CD1c-positive myeloid dendritic cell (primary cell): ENCODE data around the gene CSRP1.
A peak's percentile ranks its signal among the peaks of the same experiment; 100 is the strongest.
"Not testable (repeated sequence)": the region's sequence is repeated elsewhere in the genome, so short reads cannot be mapped to it uniquely, and the experiment has no call there.

Experiments
- DNase-seq: peaks from one replicate; pipeline ENCODE4 v3.0.0-alpha.2; 2016; ENCODE audit errors: extremely low spot score

The CSRP1 gene

DNA sequence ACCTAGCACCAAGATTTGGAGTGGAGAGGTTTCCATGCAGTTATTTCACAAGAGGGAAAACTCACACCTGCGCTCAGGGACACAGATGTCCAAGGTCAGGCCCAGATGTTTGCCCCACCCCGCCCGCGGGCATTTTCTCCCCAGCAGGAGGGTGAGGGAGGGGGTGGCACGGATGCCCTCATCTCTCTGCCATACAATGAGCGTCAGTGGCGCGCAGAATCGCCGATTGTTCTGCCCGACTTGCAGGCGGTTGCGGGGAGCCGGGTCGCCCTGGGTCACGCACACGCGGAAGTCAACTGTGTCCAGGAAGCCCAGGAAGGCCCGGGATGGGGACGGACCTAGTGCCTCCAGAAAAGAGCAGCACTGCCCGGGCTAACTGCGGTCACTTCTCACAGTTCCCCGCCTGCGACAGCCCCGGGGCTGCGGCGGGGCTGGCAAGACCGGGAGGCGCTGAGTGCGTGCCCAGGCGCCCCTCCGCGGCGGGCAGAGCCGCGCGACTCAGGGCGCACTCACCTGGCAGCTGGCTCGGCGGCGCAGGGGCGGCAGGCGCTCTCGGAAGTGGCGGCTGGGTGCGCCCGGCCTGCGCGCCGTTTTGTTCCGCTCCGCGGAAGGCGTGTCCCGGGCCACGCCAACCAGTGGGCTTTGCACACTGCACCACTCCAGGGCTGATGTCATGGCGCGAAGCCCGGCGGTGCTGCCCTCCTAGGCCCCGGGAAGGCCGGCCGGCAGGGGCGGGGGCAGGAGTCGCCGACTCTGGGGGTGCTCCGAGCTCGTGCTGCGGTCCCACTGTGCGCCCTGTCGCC lies at the start of gene CSRP1:
Gene CSRP1, minus strand, starts transcription at position 567 of the 803 bp plus-strand sequence. CDS start 10,820 bp downstream, outside the sequence.
- peak; percentile 91 for DNase-seq

DNA sequence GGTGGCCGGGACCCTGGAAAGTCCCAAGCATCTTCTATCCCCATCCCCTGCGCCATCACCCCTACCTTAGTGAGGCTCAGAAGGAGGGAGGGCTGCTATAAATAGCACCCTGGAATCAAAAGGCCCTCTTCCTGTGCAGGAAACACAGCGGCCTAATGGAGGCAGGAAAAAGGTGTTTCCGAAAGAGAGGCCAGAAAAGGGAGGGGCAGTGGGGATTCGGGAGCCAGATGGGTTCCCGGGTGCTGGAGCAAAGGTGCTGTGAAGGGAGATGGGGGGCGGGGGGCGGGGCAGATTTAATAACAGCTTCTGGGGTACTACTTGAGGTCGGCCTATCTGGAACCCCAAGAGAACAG lies 48.6 kb upstream of the CSRP1 start:
- DNase-seq, result no peak

- no peak for DNase-seq
These were observed 48.1 kb upstream of the CSRP1 start for GRCh38 chr1:201554789-201555592.

- no peak for DNase-seq
These were observed 47.3 kb upstream of the CSRP1 start for GRCh38 chr1:201554190-201554600.

DNA sequence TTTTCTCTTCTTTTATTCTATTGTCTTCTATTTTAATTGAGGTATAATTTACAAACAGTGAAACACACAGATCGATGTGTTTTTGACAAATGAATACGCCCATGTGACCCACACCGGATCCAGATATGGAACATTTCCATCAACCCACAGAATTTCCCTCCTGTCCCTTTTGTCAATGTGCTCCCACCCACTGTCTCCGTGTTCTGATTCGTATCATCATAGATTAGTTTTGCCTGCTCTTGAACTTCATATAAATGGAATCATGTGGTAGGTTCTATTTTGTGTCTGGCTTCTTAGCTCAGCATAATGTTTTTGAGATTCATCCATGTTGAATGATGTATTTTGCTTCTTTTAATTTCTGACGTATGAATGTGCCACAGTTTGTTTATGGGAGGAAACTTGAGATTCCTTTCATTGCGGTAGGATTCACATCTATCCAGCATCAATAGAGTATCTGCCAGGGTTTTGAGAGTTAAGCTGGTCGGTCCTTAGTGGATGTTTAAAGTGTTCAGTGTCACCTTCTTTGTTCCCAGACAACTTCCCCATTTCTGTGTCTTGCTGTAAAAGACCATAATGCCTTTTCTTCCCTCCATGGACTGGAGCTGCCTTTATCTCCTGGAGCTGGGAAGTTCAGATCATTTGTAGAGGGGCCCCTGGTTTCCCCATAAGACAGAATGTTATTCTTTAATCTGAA lies 46.7 kb upstream of the CSRP1 start:
- peak; percentile 33 for DNase-seq

DNA sequence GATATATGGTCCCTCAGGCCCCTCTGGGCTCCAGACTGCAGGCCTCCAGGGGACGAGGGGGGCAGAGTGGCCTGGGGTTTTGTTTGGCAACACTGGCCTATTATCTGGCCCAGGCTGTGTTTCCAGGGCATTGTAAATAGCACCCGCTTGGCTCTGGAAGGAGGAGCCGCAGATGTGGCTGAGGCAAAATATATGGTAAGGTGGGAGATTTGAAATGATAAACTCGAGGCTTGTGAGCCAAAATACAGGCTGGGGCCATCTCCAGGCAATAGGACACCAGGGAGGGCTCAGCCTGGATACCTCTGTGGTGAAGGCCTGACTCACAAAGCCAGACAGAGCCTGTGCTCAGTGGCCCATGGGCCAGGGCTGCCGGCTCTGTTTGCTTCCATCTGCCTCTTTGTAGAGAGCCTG lies 46.0 kb upstream of the CSRP1 start:
- DNase-seq, result no peak

GRCh38 chr1:201551877-201552731 lies 45.2 kb upstream of the CSRP1 start:
- peak; percentile 89 for DNase-seq

DNA sequence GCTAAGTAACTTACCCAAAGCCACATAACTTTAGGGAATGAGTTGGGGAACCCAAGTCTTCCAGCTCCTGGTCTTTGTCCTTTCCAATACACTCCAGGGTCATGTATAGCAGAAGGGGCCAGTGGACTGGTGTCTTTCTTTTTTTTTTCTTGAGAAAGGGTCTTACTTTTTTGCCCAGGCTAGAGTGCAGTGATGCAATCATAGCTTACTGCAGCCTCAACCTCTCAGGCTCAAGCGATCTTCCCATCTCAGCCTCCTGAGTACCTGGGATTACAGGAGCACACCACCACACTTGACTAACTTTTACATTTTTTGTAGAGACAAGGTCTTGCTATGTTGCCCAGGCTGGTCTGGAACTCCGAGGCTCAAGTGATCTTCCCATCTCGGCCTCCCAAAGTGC lies 44.2 kb upstream of the CSRP1 start:
- no peak for DNase-seq

- DNase-seq, result not testable (repeated sequence)
These were observed 42.6 kb upstream of the CSRP1 start for GRCh38 chr1:201549522-201549921.

DNA sequence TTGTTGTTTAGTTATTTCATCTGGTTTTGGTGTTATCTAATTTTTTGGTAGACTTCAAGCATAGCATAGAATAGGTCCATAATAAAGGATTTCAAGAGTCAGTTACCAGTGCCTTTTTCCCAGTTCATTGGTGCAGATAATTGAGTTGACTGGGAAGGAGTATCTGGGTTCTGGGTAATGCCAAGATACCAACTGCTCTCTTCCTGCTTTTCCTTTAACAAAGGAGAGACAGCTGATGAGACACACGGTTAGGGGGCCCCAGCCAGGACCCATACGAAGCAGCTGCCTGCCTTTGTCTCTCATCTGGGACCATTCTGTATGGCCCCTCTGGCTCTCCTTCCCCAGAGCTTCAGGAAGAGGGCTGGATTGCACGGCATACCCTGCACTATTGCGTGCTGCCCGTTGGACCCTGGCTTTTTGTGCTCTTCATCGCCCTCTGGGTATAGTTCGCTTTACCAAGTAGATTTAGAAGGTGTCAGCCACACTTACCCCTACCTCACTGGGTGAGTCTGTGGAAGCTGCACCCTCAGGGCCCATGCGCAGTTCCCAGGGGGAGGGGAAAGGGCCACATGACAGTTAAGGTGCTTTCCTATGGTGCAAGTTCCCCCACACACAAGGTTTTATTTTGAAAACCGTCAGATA lies 39.0 kb upstream of the CSRP1 start:
- DNase-seq, result no peak

GRCh38 chr1:201544710-201545109 lies 37.8 kb upstream of the CSRP1 start:
- DNase-seq, result no peak

DNA sequence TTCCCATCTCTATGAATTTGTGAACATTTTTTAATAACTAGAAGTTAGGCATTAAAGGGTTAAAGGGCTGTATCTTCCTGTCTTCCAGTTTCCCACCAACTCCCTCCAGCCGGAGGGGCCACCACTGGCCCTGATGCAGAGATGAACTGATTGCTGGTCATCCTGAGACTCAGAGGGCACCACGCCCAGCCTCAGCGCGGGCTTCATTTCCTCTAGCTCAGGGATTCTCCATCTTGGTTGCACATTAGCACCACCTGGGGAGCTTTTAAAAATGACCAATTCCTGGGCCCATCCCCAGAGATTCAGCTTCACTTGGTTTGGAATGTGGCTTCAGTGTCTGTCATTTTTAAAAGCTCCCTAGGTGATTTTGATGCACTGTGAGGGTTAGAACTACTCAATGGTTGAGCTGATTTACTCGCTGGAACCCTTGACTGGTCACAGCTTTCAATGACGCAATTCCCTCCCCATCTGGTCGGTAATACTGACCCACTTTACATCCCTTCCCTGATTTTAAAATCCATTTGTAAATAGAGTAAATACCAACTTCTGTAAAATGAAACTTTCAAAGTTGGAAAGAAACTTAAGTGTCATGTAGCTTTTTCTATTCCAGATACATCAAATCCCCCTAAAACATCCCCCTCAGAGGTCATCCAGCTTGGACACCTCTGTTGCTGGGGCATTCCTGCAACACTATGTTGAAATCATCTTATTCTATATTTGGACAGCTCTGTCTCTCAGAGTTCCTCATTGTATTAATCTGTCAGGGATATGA lies 37.1 kb upstream of the CSRP1 start:
- DNase-seq, result no peak

DNA sequence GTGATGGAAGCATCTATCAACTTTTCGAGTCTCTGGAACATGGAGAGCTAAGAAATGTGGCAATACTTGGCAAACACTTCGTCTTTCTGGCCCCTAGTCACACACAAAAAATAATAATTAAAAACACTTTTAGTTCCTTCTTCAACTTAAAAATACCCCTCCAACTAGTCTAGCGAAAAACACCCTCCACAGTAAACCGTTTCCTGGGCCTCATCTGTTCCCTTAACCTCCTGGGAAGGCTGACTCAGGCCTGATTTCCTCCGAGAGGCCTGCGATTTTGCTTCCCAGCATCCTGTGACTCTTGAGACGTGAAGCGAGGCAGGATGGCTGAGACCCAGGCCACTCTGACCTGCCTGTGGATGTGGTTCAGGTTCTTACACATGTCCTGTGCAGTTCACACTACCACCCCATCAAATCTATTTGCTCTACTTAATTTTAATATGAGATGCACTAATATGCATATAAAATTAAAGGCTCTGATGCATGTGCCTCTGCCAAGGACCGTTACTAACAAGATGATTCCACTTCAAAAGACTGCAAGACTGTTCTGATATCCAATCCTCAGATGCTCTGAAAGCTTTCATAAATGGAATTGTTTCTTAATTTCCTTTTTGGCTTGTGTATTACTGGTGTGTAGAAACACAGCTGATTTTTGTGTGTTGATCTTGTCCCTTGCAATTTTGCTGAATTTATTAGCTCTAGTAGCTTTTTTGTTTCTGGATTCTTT lies 35.5 kb upstream of the CSRP1 start:
- no peak for DNase-seq

DNA sequence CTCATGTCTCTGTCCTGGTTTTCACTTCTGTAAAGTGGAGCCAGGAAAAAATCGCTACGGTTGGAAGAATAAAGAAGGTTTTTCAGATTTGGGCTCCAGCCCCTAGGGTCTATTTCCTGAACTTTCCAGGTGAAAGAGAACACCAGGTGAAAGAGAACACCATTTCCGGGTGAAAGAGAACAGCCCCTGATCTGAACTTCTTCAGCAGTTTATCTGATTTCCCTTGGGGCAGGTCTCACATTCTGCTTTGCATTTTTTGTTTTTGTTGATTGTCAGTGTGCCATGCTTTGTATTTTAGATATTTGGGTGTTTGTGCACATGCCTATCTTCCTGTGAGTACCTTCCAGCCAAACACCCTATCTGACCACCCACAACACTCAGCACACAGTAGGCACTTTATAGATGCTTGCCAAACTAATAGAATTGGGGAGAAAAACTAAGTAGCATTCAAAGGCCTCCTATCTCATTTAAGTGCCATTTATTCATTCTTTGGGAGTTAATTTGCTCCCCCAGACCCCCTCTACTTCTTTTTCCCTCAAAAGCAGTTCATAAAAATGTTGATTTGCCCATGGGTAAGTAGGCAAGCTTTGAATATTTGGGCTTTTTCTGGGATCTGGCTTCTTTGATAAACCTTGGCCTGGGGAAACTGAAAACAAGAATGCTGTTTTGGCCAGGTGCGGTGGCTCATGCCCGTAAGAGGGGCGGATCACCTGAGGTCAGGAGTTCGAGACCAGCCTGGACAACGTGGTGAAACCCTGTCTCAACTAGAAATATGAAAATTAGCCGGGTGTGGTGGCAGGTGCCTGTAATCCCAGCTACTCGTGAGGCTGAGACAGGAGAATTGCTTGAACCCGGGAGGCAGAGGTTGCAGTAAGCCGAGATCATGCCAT lies 34.2 kb upstream of the CSRP1 start:
- DNase-seq, result no peak

DNA sequence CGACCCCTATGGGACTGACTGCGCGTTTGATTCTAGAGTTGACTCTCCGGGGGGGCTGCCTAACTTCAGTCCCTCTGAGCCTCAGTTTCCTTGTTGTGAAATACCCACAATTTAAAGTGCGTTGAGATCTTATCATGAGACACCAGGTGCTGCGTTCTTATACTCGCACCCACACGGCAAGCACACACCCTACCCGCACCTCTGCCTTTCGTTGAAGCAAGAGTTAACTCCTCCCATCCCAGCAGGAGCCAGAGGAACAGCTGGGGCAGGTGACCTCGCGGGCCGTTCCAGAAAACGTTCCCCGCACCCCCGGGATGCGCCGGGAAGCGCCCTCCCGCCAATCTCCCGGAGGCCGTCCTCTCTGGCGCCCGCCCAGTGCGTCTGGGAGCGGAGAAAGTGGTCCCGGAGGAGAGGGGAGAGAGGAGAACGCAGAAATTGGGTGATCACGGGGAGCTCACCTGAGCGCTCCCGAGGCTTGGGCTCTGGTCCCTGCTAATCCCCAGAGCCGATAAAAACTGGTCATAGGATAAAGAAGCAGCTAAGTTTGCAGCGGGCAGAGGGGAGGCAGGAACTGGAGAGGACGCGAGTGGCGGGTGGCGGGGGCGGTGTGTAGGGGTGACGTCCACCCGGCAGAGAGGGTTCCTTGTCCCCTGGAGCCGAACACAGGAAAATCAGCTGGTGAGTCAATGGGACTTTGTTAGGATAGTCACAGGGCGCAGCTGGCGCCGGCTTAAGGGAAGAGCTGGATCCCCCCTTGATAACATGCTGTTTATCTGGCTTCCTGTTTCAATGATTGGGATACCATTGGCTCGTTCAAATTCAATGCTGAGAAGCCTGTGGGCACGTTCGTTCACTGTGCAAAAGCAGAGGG lies 32.9 kb upstream of the CSRP1 start:
- peak; percentile 69 for DNase-seq

DNA sequence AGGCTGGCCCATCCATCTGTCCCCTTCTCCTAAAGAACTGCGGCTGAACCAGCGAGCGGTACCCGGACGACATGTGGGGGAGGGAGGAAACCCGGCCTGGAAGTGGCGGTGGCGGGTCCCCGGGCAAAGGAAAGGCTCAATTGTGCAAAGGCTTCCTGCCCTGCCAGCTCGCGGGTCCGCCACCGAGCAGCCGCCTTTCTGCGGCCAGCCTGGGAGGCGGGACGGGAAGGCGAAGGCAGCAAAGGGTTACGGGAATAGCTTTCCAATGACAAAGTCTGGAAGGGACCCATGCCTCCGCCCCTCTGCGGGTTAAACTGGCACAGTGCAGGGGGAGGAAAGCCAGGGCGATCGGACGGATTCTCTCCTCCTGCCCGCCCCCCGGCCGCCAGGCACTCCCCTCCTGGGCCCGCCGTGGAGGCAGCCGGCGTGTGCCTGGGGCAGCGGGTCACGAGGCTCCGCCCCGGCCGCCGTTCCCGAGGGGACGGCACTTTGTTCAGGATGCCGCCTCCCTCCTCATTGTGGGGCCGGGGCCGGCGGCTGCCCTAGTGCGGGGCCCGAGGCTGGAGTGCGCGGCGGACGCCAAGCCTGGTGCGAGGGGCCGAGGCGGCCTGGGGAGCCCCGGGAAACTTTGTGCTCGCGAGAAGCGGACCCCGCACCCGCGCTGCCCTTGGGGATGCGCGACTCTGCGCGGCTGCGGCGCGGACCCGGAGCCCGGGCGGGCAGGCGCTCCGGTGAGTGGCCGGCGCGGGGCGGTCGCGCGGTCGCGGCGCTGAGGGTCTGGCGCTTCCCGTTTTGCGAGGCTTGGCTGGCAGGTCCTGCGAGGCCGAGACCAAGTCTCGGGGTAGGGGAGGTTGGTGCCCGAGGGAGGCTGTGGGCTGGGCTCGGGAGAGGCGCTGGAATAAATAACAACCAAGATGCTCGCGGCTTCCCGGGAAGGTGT lies 32.0 kb upstream of the CSRP1 start, which contains the start of gene NAV1:
Gene NAV1, plus strand, starts transcription at position 516 of the 940 bp plus-strand sequence. CDS start 83,758 bp downstream, outside the sequence.
- DNase-seq, result peak; percentile 40
